Fibroblast of skin of right biceps (primary cell): Measurements from ENCODE around the gene NDST1.
"Not testable (repeated sequence)": the region's sequence is repeated elsewhere in the genome, so short reads cannot be mapped to it uniquely, and the experiment has no call there.

ENCODE experiments used
- DNase-seq: peaks from one replicate; pipeline ENCODE4 v3.0.0-alpha.2; 2013

NDST1 gene

GRCh38 chr5:150507474-150508276, at the start of gene NDST1:
TSS of gene NDST1 (plus strand) at chr5:150508131. CDS start at chr5:150521255, 13,124 bp downstream.
- DNase-seq = no peak

GRCh38 chr5:150458802-150459557, 49.0 kb upstream of the NDST1 start:
- peak; percentile 73 for DNase-seq

GRCh38 chr5:150460781-150461180, 47.1 kb upstream of the NDST1 start:
- DNase-seq = no peak

DNA sequence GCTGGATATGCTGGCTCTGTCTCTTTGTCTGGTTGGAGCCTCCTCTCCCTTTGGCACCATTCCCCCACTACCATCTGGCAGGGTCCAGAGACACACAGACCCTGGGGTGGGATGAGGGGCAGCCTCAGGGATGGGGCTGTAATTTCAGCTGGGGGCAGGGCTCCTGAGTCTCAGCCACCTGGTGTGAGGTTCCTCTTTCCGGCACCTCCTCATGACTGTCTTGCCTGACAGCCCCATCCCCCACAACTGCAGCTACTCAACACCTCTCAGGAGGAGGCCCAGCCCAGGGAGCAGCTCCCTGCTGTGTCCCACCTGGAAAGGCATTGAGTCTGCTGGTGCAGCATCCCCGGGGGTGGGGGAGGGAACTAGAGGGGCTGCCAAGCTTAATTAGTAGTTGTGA, 46.7 kb upstream of the NDST1 start:
- no peak for DNase-seq

DNA sequence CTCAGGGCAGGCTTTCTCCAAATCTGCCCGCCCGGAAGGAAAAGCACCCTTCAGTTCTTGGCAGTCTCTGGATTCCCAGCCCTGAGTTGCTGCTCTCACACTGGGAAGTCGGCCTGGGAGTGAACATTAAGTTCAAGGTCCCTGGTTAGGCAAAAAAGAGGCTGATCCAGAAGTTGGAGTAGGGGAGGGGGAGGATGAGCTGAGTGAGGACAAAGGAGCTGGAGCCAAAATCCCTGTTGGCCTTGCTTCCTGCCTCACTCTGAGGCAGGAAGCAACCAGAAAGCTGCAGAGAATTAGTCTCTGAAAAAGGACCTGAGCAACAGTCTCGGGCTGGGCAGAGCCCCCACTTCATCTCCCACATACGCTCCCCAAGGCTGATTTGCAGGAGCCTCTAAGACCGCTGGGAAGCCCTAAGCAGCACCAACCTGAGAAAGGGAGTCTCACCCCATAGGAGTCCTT, 43.3 kb upstream of the NDST1 start:
- peak; percentile 70 for DNase-seq

GRCh38 chr5:150465927-150466326, 42.0 kb upstream of the NDST1 start:
- no peak for DNase-seq

DNA sequence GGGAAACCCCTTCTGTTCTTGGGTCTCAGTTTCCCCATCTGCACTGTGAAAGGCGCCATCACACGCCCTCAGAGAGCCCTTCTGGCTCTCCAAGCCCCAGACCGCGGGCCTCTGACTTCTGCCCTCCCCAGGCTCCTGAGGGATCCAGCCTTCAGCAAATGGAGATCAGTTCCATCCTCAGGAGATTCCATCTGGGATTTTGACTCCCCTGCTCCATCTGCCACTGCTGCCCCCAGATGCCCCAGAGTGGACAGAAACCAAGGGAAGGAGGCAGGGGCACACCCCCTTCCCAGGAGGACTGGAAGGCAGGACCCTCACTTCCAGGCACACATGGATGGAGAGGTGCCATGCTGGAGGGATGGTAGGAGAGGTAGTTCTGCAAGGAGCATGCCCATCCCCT, 39.7 kb upstream of the NDST1 start:
- DNase-seq = no peak

GRCh38 chr5:150469718-150470469, 38.0 kb upstream of the NDST1 start:
- peak; percentile 99 for DNase-seq

GRCh38 chr5:150473673-150474358, 34.1 kb upstream of the NDST1 start:
- DNase-seq = peak; percentile 92

DNA sequence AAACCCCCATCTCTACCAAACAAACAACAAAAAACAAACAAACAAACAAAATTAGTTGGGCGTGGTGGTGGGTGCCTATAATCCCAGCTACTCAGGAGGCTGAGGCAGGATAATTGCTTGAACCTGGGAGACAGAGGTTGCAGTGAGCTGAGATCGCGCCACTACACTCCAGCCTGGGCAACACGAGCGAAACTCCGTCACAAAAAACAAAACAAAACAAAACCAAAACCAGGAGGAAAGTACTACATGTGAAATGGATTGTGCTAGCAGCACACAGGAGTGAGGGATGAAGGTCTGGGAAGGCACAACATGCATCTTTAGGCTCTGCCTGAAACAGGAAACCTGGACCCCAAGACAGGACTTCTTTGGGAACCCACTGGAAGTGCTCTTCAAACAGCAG, 31.4 kb upstream of the NDST1 start:
- DNase-seq = not testable (repeated sequence)

GRCh38 chr5:150479416-150479815, 28.5 kb upstream of the NDST1 start:
- DNase-seq = no peak

GRCh38 chr5:150481708-150481965, 26.3 kb upstream of the NDST1 start:
- DNase-seq = no peak

DNA sequence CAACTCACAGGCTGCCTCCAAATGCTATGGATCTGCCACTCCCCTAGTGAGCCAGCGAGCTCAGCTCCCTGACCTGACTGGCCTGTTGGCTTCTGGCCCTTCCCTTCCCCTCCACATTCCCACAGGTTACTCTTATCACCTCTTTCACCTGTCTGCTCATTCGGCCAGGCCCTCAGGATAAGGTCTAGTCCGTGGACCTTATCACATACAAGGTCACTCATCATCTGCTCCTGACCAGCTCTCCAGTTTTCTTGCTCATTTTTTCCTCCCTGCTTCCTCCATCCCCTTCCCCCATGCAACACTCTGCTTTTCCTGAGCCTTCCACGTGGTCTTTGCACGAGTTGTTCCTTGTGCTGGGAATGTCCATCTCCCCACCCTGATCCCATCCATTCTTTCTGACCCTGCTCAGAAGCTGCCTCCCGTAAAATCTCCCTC, 25.9 kb upstream of the NDST1 start:
- no peak for DNase-seq

GRCh38 chr5:150484964-150485692, 22.8 kb upstream of the NDST1 start:
- no peak for DNase-seq

- peak; percentile 65 for DNase-seq
These were observed 22.1 kb upstream of the NDST1 start for GRCh38 chr5:150485693-150486401.

DNA sequence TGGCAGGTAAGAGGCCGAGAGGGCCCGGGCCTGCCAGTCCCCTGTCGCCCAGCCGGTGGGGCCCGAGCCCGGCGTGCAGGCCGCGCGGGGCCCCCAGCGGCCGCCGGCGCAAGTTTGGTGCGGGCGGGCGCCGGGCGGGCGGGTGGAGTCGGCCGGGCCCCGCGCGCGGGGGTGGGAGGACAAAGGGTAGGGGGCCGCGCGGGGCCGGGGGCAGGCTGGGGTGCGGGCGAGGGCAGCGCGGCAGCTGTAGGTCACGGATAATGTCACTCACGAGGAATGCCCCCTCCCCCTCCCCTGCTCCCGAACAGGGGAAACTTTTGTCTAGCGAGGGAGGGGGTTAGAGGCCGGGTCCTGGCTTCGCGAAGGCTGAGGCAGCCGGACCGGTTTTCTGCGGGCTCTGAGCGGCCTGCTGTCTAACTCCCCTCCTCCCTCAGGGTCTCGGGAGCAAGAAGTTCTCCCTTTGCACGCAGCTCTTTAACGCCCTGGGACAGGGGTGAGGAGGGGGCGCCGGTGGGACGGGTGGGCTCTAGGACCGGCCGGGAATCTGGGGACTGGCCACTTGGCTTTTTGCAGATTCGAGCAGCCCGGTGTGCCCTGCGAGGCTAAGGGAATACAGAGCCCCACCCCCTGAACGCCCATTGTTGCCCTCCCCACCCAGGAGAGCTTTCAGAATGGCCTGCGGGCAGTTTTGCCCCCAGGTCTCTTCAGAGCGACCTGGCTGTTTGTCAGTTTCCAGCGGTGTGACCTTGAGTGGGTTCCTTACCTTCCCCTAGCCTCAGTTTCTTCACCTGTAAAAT, 21.3 kb upstream of the NDST1 start:
- peak; percentile 76 for DNase-seq

GRCh38 chr5:150487199-150488061, 20.5 kb upstream of the NDST1 start:
- peak; percentile 62 for DNase-seq

DNA sequence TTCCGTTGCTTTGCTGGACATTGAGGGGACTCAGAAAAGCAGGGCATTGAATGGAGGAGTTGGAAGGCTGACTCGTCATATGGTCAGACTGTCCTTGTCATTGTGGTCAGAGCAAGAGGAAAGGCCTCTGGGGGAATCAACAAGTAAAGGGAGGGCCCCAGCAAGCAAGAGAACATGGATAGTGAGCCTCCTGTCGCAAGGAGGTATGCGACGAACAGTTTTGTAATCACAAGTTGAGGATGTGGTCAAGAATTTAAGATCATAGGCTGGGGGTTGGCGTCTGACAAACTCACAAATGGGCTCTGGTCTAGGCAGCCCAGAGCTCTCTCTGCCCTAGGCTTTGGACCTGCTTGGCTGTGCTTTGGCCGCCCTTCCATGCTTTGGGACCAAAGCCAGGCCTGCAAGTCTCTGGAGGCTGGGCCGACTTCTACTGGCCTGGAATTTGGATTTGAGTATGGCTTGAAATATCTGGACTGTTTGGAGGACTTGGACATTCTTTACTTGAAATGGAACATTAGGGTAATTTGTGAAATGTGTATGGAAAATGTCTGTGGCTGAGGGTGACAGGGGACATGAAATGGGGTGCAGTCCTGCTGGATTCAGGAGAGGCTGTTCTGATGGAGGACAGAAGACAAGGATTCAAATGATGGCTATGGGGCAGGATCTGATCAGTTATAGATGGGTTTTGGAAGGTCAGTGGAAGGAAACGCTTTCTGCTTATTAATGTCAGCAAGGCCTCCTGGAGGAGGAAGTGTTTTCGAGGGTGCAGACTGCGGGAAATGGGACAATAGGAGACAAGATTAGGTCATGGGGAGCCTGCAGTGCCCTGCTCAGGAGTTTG, 19.2 kb upstream of the NDST1 start:
- peak; percentile 83 for DNase-seq
